Gastrocnemius medialis (tissue), 4 donors: Measurements from ENCODE around the gene LURAP1L. TPM values are rescaled to one million over a fixed set of nuclear protein-coding genes. Genes with fewer than 3 reads are reported as not detected.
A peak's percentile ranks its signal among the peaks of the same experiment; 100 is the strongest.

ENCODE experiments used
- ATAC-seq, 2 donors: fragments of 150-250 bp; one replicate each; pipeline ENCODE4 v1.9.1; 2016
- DNase-seq, 2 donors: peaks; one replicate each; pipeline ENCODE4 v3.0.0-alpha.2; 2019
- H3K27ac ChIP-seq, 4 donors: fragments of 200-600 bp; sonication (generic); 1 replicate in 1 of 4; 2 replicates in 3 of 4; pipeline ENCODE4 v1.5.1; 2016 to 2018; ENCODE audit warnings: mild to moderate bottlenecking in 2 of 4, moderate library complexity in 1 of 4
- H3K27me3 ChIP-seq, 3 donors: fragments of 200-600 bp; sonication (generic) in 2 of 3; 1 replicate in 1 of 3; 2 replicates in 2 of 3; pipeline versions ENCODE4 v1.5.1 to v1.6.0; 2016 to 2019; ENCODE audit warnings: mild to moderate bottlenecking in 1 of 3, moderate library complexity in 1 of 3
- H3K36me3 ChIP-seq, 2 donors: fragments of 200-600 bp; sonication (generic) in 1 of 2; one replicate each; pipeline ENCODE4 v1.5.1; 2017 to 2018
- H3K4me1 ChIP-seq, 2 donors: fragments of 200-600 bp; sonication (generic) in 1 of 2; one replicate each; pipeline ENCODE4 v1.5.1; 2016 to 2017; ENCODE audit warnings: mild to moderate bottlenecking in 2 of 2
- H3K4me3 ChIP-seq, 4 donors: fragments of 200-600 bp; sonication (generic) in 3 of 4; 1 replicate in 1 of 4; 2 replicates in 3 of 4; pipeline ENCODE4 v1.5.1; 2016 to 2019; ENCODE audit warnings: mild to moderate bottlenecking in 2 of 4
- H3K9me3 ChIP-seq, 3 donors: fragments of 200-600 bp; sonication (generic) in 2 of 3; 1 replicate in 1 of 3; 2 replicates in 2 of 3; pipeline ENCODE4 v1.5.1; 2016 to 2019
- POLR2A ChIP-seq, 2 donors: fragments of 450-650 bp; IDR thresholded peaks; one replicate each; pipeline ENCODE4 v1.6.1; 2017; ENCODE audit warnings: antibody characterized with exemption in 2 of 2, mild to moderate bottlenecking in 2 of 2, moderate library complexity in 2 of 2
- in situ Hi-C, 4 donors: fragments of 200-750 bp; cut with MboI; loops; one replicate each; pipeline versions ENCODE4 v1.15.0 to v1.8.0; 2017; ENCODE audit warnings: low sequenced_read_pairs in 4 of 4
- intact Hi-C: fragments of 100-400 bp; cut with DNase I; formaldehyde crosslinking; loops from one replicate; pipeline ENCODE4 v1.15.1; 2023; ENCODE audit warnings: low total_unique reads
- total RNA-seq, 4 donors: library from RNA; depleted of rRNA; stranded (reverse); fragments of >200 nt; gene quantifications; one replicate each; pipeline versions ENCODE4 v1.1.0 to v1.2.3, GENCODE V29; 2016
- TF ChIP-seq, protein P1 (sequence below), 5 experiments: fragments of 450-650 bp in 3 of 5; fragments of 200-600 bp in 2 of 5; sonication (generic) in 2 of 5; IDR thresholded peaks in 4 of 5; conservative IDR thresholded peaks in 1 of 5; 1 replicate in 4 of 5; 2 replicates in 1 of 5; pipeline ENCODE4 v1.5.1; 2016 to 2019; ENCODE audit warnings: antibody characterized with exemption in 5 of 5, mild to moderate bottlenecking in 3 of 5, moderate library complexity in 3 of 5

LURAP1L gene
- total RNA-seq, 4 donors from 2014 or later = 0.75 to 2.3 (median 2.0) TPM

DNA sequence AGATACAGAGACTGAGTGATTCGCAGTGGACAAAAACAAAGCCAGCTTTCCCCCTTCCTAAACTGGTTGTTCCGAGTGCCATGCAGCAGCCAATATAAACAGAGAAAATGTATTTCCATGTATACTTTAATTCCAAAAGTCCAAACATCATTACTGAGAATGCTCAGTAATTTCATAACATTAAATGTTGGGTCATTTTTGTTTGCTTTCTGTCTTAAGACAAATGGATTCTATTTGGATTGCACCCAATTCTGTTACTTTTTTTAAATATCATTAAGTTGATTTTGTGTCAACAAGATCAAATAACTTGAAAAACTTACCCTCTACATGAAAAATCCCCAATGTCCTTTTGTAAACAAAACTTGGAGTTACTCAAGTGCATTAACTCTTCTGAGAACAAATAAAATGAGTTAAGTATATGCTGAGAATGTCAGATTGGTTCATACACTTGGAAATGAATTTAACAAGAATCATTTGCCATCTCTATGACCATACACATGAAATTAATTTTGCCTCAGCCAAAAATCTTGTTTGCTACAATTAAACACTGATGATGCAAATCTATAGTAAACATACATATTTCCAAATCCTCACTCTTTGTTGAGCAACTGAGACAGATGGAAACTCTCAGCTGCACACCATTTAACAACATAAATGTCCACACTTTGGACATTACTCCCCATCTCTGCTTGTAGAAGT is 19.4 kb downstream of the LURAP1L start:
- Histone ChIP-seq H3K27me3 (no peaks in the 10 kb centered on the region), H3K27ac (peak overlapping the region in 3 of 4 donors; percentile 5 to 29 (median 15)), H3K9me3 (no peaks in the 10 kb centered on the region), H3K36me3 (no peaks in the 10 kb centered on the region), H3K4me1 (no peaks in the 10 kb centered on the region), H3K4me3 (no peak overlapping the region)
- in situ Hi-C loops (no loop called here), intact Hi-C loops (no loop called here)
- DNase-seq (no peak), ATAC-seq (no peak)
- TF ChIP-seq, protein P1, sequence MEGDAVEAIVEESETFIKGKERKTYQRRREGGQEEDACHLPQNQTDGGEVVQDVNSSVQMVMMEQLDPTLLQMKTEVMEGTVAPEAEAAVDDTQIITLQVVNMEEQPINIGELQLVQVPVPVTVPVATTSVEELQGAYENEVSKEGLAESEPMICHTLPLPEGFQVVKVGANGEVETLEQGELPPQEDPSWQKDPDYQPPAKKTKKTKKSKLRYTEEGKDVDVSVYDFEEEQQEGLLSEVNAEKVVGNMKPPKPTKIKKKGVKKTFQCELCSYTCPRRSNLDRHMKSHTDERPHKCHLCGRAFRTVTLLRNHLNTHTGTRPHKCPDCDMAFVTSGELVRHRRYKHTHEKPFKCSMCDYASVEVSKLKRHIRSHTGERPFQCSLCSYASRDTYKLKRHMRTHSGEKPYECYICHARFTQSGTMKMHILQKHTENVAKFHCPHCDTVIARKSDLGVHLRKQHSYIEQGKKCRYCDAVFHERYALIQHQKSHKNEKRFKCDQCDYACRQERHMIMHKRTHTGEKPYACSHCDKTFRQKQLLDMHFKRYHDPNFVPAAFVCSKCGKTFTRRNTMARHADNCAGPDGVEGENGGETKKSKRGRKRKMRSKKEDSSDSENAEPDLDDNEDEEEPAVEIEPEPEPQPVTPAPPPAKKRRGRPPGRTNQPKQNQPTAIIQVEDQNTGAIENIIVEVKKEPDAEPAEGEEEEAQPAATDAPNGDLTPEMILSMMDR (IDR thresholded peaks at IDR 0.05 in 4 of 5, conservative IDR thresholded peaks at IDR 0.05 in 1 of 5) = no peak
- no peak for TF ChIP-seq POLR2A (IDR thresholded peaks at IDR 0.05)

DNA sequence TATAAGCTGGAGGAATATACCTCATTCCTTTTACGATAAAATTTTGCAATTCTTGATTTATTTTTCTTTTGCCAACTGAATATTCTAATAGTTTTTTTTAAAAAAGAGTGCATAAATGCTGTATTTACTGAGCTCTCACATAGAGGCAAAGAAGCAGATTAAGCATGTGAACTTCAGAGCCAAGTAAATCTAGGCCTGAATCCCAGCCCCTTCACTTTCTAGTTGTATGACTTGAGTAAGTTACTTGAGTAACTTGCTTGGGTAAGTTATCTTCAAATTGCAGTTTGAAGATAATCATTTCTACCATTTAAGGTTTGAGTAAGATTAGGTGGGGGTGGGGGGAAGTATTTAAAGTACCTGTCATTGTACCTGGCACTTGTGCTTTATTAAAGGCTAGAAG is 21.8 kb downstream of the LURAP1L start:
- no peaks in the 10 kb centered on the region for H3K4me1 ChIP-seq
- in situ Hi-C loops (no loop called here), intact Hi-C loops (no loop called here)
- no peak overlapping the region for H3K4me3 ChIP-seq
- ATAC-seq (no peak), DNase-seq (no peak)
- no peak for TF ChIP-seq POLR2A (IDR thresholded peaks at IDR 0.05)
- TF ChIP-seq, protein P1 (IDR thresholded peaks at IDR 0.05 in 4 of 5, conservative IDR thresholded peaks at IDR 0.05 in 1 of 5) = no peak
- H3K27me3 ChIP-seq = no peaks in the 10 kb centered on the region
- no peaks in the 10 kb centered on the region for H3K9me3 ChIP-seq
- H3K27ac ChIP-seq = no peak overlapping the region
- H3K36me3 ChIP-seq = no peaks in the 10 kb centered on the region

DNA sequence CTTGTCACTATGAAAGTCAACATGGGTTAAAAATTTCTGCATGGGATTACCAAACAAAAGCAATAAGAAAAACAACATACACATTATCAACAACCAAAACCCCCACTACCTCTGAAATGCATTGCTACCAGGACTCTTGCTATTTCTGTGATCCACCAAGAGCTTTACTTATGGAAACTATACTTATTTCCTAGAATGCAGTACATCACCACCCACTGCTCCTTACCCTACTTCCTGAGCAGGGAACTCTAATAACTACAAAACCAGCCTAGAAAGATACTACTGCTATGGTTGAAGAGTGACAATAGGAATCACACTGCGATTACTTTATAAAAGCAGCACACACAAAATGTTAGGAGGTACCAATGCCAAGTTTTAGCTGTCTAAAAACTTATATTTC is 22.2 kb downstream of the LURAP1L start:
- no peak for TF ChIP-seq POLR2A (IDR thresholded peaks at IDR 0.05)
- TF ChIP-seq, protein P1 (IDR thresholded peaks at IDR 0.05 in 4 of 5, conservative IDR thresholded peaks at IDR 0.05 in 1 of 5) = no peak
- in situ Hi-C loops = no loop called here
- Histone ChIP-seq H3K36me3 (no peaks in the 10 kb centered on the region), H3K4me3 (no peak overlapping the region), H3K27me3 (no peaks in the 10 kb centered on the region), H3K27ac (no peak overlapping the region), H3K4me1 (no peaks in the 10 kb centered on the region), H3K9me3 (no peaks in the 10 kb centered on the region)
- no peak for DNase-seq
- intact Hi-C loops = no loop called here
- ATAC-seq = no peak

DNA sequence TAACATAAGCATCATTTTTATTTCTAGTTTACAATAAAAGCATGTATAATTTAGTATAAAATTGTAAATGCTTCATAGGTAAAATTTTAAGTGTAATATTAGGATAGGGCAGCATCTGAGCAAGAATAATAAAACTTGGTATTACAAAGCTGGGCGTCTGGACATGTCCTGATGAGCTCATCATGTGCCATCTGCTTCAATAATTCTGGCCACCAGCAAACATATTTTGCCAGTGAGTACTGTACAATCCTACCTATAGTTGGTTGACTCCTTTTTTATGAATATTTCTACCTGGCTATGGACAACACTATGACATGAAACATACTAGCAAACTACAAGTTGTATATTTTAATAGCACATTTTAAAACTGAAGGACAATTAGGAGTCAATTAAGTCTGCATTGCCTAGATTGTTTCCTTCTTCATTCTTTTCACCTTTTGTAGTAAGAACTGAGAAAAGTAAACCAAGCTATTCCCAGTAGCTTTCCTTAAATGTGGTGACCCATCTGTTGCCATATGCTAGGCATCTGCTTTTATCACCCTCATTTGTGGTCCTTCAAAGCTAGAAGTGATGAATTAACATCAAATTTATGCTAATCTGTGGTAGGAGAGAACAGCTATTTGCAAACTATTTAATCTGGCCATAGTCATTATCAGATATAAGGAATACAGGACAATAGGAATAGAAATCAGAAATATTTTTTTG is 23.4 kb downstream of the LURAP1L start:
- no peak overlapping the region for H3K27ac ChIP-seq
- intact Hi-C loops = no loop called here
- ATAC-seq (no peak), DNase-seq (no peak)
- no peaks in the 10 kb centered on the region for H3K27me3 ChIP-seq
- no peak overlapping the region for H3K4me3 ChIP-seq
- TF ChIP-seq POLR2A (IDR thresholded peaks at IDR 0.05) = no peak
- TF ChIP-seq, protein P1 (IDR thresholded peaks at IDR 0.05 in 4 of 5, conservative IDR thresholded peaks at IDR 0.05 in 1 of 5) = no peak
- H3K36me3 ChIP-seq = no peaks in the 10 kb centered on the region
- no peaks in the 10 kb centered on the region for H3K9me3 ChIP-seq
- in situ Hi-C loops = no loop called here
- H3K4me1 ChIP-seq = no peaks in the 10 kb centered on the region
